Calu3 (cell line): ENCODE data around the gene INSIG1. TPM values are rescaled to one million over a fixed set of nuclear protein-coding genes. Genes with fewer than 3 reads are reported as not detected.

ENCODE experiments used
- BruUV-seq: library from RNA; stranded (reverse); fragments of 400-500 nt; replicated peaks from 2 replicates; lab custom pipeline; 2021; lab: Mats Ljungman, UMichigan
- CTCF ChIA-PET: fragments of 300-600 bp; sonication (Branson Sonifier 250); formaldehyde crosslinking; loops from one replicate; lab custom pipeline; 2022; ENCODE audit warnings: antibody characterized with exemption; lab: Charles Lee
- DNase-seq: peaks from one replicate; pipeline ENCODE4 v3.0.0; 2022
- H3K27ac Mint-ChIP-seq: one replicate; pipeline ENCODE4 v1.8.0; 2022; ENCODE audit warnings: mixed read lengths; ENCODE audit not compliant: unreplicated experiment
- H3K27me3 Mint-ChIP-seq: one replicate; pipeline ENCODE4 v1.8.0; 2022; ENCODE audit warnings: mixed read lengths; ENCODE audit not compliant: unreplicated experiment
- H3K36me3 Mint-ChIP-seq: one replicate; pipeline ENCODE4 v1.8.0; 2022; ENCODE audit warnings: mild to moderate bottlenecking, moderate library complexity, mixed read lengths; ENCODE audit not compliant: insufficient read depth, unreplicated experiment
- H3K4me1 Mint-ChIP-seq: one replicate; pipeline ENCODE4 v1.8.0; 2022; ENCODE audit warnings: mild to moderate bottlenecking, low read depth, mixed read lengths; ENCODE audit not compliant: unreplicated experiment
- H3K4me3 Mint-ChIP-seq: one replicate; pipeline ENCODE4 v1.8.0; 2022; ENCODE audit warnings: mild to moderate bottlenecking, low read depth, moderate library complexity, mixed read lengths; ENCODE audit not compliant: unreplicated experiment
- H3K9me3 Mint-ChIP-seq: one replicate; pipeline ENCODE4 v1.8.0; 2022; ENCODE audit warnings: low read depth, mixed read lengths; ENCODE audit not compliant: unreplicated experiment
- CTCF ChIP-seq: fragments of 200-600 bp; IDR thresholded peaks from one replicate; pipeline ENCODE4 v1.8.0; 2022; ENCODE audit warnings: antibody characterized with exemption; ENCODE audit not compliant: unreplicated experiment
- intact Hi-C: fragments of 100-400 bp; cut with micrococcal nuclease; formaldehyde crosslinking; loops from one replicate; pipeline ENCODE4 v1.10.0; 2022; ENCODE audit not compliant: unreplicated experiment
- total RNA-seq: library from RNA; stranded (reverse); gene quantifications from 2 replicates; pipeline ENCODE4 v1.2.3, GENCODE V29; 2022

Gene INSIG1
- total RNA-seq, 1 experiment from 2014 or later, result 71.3 TPM

- no peak for TF ChIP-seq CTCF
- CTCF ChIA-PET, result no interaction called here
- no peaks in the 10 kb centered on the region for H3K27me3 Mint-ChIP-seq
- DNase-seq, result no peak
- no peaks in the 10 kb centered on the region for H3K9me3 Mint-ChIP-seq
- H3K27ac Mint-ChIP-seq, result no peak overlapping the region
- H3K4me1 Mint-ChIP-seq, result no peaks in the 10 kb centered on the region
- BruUV-seq, result no TSS peak
- no peaks in the 10 kb centered on the region for H3K36me3 Mint-ChIP-seq
- no peak overlapping the region for H3K4me3 Mint-ChIP-seq
- intact Hi-C loops, result no loop called here
Measured at GRCh38 chr7:155268921-155269650, 28.6 kb upstream of the INSIG1 start.

DNA sequence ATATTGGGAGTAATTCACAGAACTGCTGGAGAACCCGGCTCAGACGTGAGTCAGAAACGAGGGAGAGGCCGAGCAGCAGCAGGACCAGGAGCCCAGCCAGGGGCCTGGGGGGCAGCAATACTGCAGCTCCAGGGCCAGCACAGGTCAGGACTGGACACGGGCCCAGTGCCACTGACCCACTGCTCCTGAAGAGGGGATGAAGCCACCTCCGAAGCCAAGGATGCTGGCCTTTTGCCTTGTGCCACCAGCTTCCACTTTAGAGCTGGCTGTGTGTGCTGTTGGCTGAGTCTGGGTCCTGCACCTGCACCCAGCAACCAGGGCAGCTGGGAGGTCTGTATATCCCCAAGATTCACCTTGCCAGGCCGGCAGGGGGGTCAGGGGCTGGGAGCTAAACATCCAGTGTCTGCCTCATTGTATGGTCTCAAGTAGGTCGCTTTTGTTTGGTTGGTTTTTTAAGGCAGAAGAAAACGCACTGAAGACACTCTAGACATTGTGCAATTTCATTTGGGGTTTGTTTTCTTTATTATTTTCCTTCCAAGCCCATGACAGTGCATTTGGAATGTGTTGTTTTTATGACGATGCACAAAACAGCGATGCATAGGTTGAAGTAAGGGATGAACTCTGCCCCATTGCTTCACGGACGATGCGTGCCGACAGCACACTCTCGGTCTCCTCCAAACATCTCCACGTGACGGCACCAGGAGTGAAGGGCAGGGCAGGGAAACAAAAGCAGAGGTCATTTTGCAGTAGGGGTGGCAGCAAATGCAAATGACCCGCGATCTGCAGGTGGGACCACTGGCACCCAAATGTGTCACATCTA is 27.7 kb upstream of the INSIG1 start:
- DNase-seq, result no peak
- Mint-ChIP-seq H3K4me3 (no peak overlapping the region), H3K36me3 (no peaks in the 10 kb centered on the region), H3K4me1 (no peaks in the 10 kb centered on the region), H3K27me3 (no peaks in the 10 kb centered on the region), H3K27ac (no peak overlapping the region), H3K9me3 (no peaks in the 10 kb centered on the region)
- intact Hi-C loops, result no loop called here
- BruUV-seq, result no TSS peak
- CTCF ChIA-PET, result no interaction called here
- TF ChIP-seq CTCF, result no peak

- no peak overlapping the region for H3K27ac Mint-ChIP-seq
- intact Hi-C loops, result no loop called here
- CTCF ChIA-PET, result no interaction called here
- BruUV-seq, result no TSS peak
- H3K9me3 Mint-ChIP-seq, result no peaks in the 10 kb centered on the region
- H3K36me3 Mint-ChIP-seq, result no peaks in the 10 kb centered on the region
- no peak overlapping the region for H3K4me3 Mint-ChIP-seq
- no peaks in the 10 kb centered on the region for H3K27me3 Mint-ChIP-seq
- DNase-seq, result no peak
- no peak for TF ChIP-seq CTCF
- H3K4me1 Mint-ChIP-seq, result no peaks in the 10 kb centered on the region
Measured at GRCh38 chr7:155270861-155271260, 26.8 kb upstream of the INSIG1 start.

GRCh38 chr7:155274633-155275355 is 22.9 kb upstream of the INSIG1 start:
- Mint-ChIP-seq H3K27me3 (no peaks in the 10 kb centered on the region), H3K4me1 (peaks cover 17% of the 10 kb centered on the region)

More at GRCh38 chr7:155274633-155275355, 22.9 kb upstream of the INSIG1 start:
- DNase-seq, result no peak
- TF ChIP-seq CTCF, result no peak
- intact Hi-C loops, result no loop called here
- Mint-ChIP-seq H3K4me3 (no peak overlapping the region), H3K27ac (no peak overlapping the region), H3K9me3 (no peaks in the 10 kb centered on the region), H3K36me3 (no peaks in the 10 kb centered on the region)
- no TSS peak for BruUV-seq
- CTCF ChIA-PET, result no interaction called here
